WERI-Rb-1 (cell line): ENCODE measurements around the gene AADACL2.
"Not testable (repeated sequence)": the region's sequence is repeated elsewhere in the genome, so short reads cannot be mapped to it uniquely, and the experiment has no call there.

Experiments used
- DNase-seq: peaks from one replicate; pipeline ENCODE4 v3.0.0-alpha.2; 2020
- H3K27ac ChIP-seq: fragments of 250-450 bp; sonication (Bioruptor Pico); 2 replicates; pipeline ENCODE4 v1.5.1; 2020; ENCODE audit warnings: mild to moderate bottlenecking, moderate library complexity
- H3K27me3 ChIP-seq: fragments of 250-450 bp; sonication (Bioruptor Pico); 2 replicates; pipeline ENCODE4 v1.5.1; 2021; ENCODE audit warnings: mild to moderate bottlenecking, low read depth, moderate library complexity; ENCODE audit not compliant: insufficient read depth, severe bottlenecking
- H3K36me3 ChIP-seq: fragments of 250-450 bp; sonication (Bioruptor Pico); 2 replicates; pipeline ENCODE4 v1.5.1; 2020; ENCODE audit warnings: mild to moderate bottlenecking, moderate library complexity
- H3K4me3 ChIP-seq: 2 replicates; pipeline ENCODE4 v1.5.1; 2011; ENCODE audit warnings: low read depth, mild to moderate bottlenecking, control low read depth, low read length
- H3K9me3 ChIP-seq: fragments of 250-450 bp; sonication (Bioruptor Pico); 2 replicates; pipeline ENCODE4 v1.5.1; 2021; ENCODE audit warnings: mild to moderate bottlenecking, moderate library complexity; ENCODE audit not compliant: severe bottlenecking
- CTCF ChIP-seq: IDR thresholded peaks from 2 replicates; pipeline ENCODE4 v1.5.1; 2011; ENCODE audit warnings: low read depth, mild to moderate bottlenecking, control low read depth, inconsistent platforms, low read length

AADACL2 gene

GRCh38 chr3:151750181-151750580, 16.5 kb downstream of the AADACL2 start:
- H3K27ac ChIP-seq: no peak overlapping the region
- no peaks in the 10 kb centered on the region for H3K36me3 ChIP-seq
- DNase-seq: no peak
- H3K4me3 ChIP-seq: no peak overlapping the region
- no peak for TF ChIP-seq CTCF
- no peaks in the 10 kb centered on the region for H3K9me3 ChIP-seq
- peaks cover 26% of the 10 kb centered on the region for H3K27me3 ChIP-seq

GRCh38 chr3:151750678-151751077, 17.0 kb downstream of the AADACL2 start:
- H3K9me3 ChIP-seq: no peaks in the 10 kb centered on the region
- TF ChIP-seq CTCF: no peak
- H3K27ac ChIP-seq: no peak overlapping the region
- no peak overlapping the region for H3K4me3 ChIP-seq
- no peaks in the 10 kb centered on the region for H3K36me3 ChIP-seq
- no peak for DNase-seq
- H3K27me3 ChIP-seq: peaks cover 29% of the 10 kb centered on the region

GRCh38 chr3:151751161-151751560, 17.4 kb downstream of the AADACL2 start:
- H3K4me3 ChIP-seq: no peak overlapping the region
- no peak for TF ChIP-seq CTCF
- H3K36me3 ChIP-seq: no peaks in the 10 kb centered on the region
- no peak overlapping the region for H3K27ac ChIP-seq
- no peak for DNase-seq
- no peaks in the 10 kb centered on the region for H3K9me3 ChIP-seq
- H3K27me3 ChIP-seq: peaks cover 31% of the 10 kb centered on the region

GRCh38 chr3:151753846-151754245, 20.1 kb downstream of the AADACL2 start:
- Histone ChIP-seq H3K27ac (no peak overlapping the region), H3K36me3 (no peaks in the 10 kb centered on the region), H3K27me3 (peaks cover 23% of the 10 kb centered on the region), H3K4me3 (no peak overlapping the region), H3K9me3 (no peaks in the 10 kb centered on the region)
- no peak for DNase-seq
- TF ChIP-seq CTCF: no peak

GRCh38 chr3:151761581-151761980, 27.9 kb downstream of the AADACL2 start:
- no peak for DNase-seq
- H3K27ac ChIP-seq: no peak overlapping the region
- H3K27me3 ChIP-seq: peaks cover 18% of the 10 kb centered on the region
- no peak for TF ChIP-seq CTCF
- H3K36me3 ChIP-seq: no peaks in the 10 kb centered on the region
- H3K4me3 ChIP-seq: no peak overlapping the region
- H3K9me3 ChIP-seq: no peaks in the 10 kb centered on the region

GRCh38 chr3:151764699-151765098, 31.0 kb downstream of the AADACL2 start:
- H3K9me3 ChIP-seq, DNase-seq, H3K36me3 ChIP-seq, H3K4me3 ChIP-seq, H3K27ac ChIP-seq: not testable (repeated sequence)
- H3K27me3 ChIP-seq: peaks cover 30% of the 10 kb centered on the region
